Esophagus squamous epithelium (tissue), 4 donors: ENCODE results near the gene MSL3B.

Experiments used
- CTCF ChIP-seq, 6 experiments: fragments of 450-650 bp in 4 of 6; fragments of 200-600 bp in 2 of 6; sonication (generic) in 2 of 6; IDR thresholded peaks; one replicate each; pipeline ENCODE4 v1.5.1; 2016 to 2019; ENCODE audit warnings: antibody characterized with exemption in 6 of 6, mild to moderate bottlenecking in 4 of 6, moderate library complexity in 4 of 6
- POLR2A ChIP-seq, 4 donors: fragments of 450-650 bp; IDR thresholded peaks; one replicate each; pipeline ENCODE4 v1.6.1; 2017; ENCODE audit warnings: antibody characterized with exemption in 4 of 4, mild to moderate bottlenecking in 4 of 4, moderate library complexity in 3 of 4

- TF ChIP-seq CTCF (IDR thresholded peaks at IDR 0.05) (no peak), POLR2A (IDR thresholded peaks at IDR 0.05) (no peak)
These were observed 44.7 kb upstream of the MSL3B start for GRCh38 chr2:233912691-233913423.
